OCI-LY3 (cell line): ENCODE data around the gene CWH43.
A peak's percentile ranks its signal among the peaks of the same experiment; 100 is the strongest.
"Not testable (repeated sequence)": the region's sequence is repeated elsewhere in the genome, so short reads cannot be mapped to it uniquely, and the experiment has no call there.

Experiments
- H2AFZ ChIP-seq: fragments of 200-600, 300-600 bp; shearing (Covaris generic); 2 replicates; pipeline ENCODE4 v1.6.0; 2014; ENCODE audit warnings: antibody characterized with exemption, low read depth, low read length
- H3K27ac ChIP-seq: fragments of 200-600, 300-600 bp; sonication (generic); 2 replicates; pipeline ENCODE4 v1.5.1; 2014; ENCODE audit warnings: mild to moderate bottlenecking, low read length, moderate library complexity, mixed read lengths
- H3K27me3 ChIP-seq: fragments of 200-600, 300-600 bp; sonication (generic); 2 replicates; pipeline ENCODE4 v1.6.1; 2014; ENCODE audit warnings: low read depth, low read length, mixed read lengths
- H3K36me3 ChIP-seq: fragments of 200-600, 300-600 bp; sonication (generic); replicated peaks from 2 replicates; pipeline ENCODE3; 2014; ENCODE audit warnings: low read depth, low read length, mixed read lengths
- H3K4me1 ChIP-seq: fragments of 300-600, 200-600 bp; sonication (generic); 2 replicates; pipeline ENCODE4 v1.6.1; 2014; ENCODE audit warnings: low read length, mixed read lengths
- H3K4me2 ChIP-seq: fragments of 200-600, 300-600 bp; sonication (generic); 2 replicates; pipeline ENCODE4 v1.6.1; 2014; ENCODE audit warnings: low read length, mixed read lengths
- H3K4me3 ChIP-seq: fragments of 300-600, 200-600 bp; sonication (generic); 2 replicates; pipeline ENCODE4 v1.5.1; 2014; ENCODE audit warnings: antibody characterized with exemption, mild to moderate bottlenecking, low read length, moderate library complexity
- H3K79me2 ChIP-seq: fragments of 300-600, 200-600 bp; shearing (Covaris generic); 2 replicates; pipeline ENCODE4 v1.6.1; 2014; ENCODE audit warnings: mild to moderate bottlenecking, low read length, mixed read lengths
- H3K9ac ChIP-seq: fragments of 300-600, 200-600 bp; shearing (Covaris generic); 2 replicates; pipeline ENCODE4 v1.6.0; 2014; ENCODE audit warnings: mild to moderate bottlenecking, low read length, moderate library complexity
- H3K9me3 ChIP-seq: fragments of 200-600, 300-600 bp; shearing (Covaris generic); 2 replicates; pipeline ENCODE4 v1.6.1; 2014; ENCODE audit warnings: low read length, mixed read lengths; ENCODE audit not compliant: insufficient read depth
- H4K20me1 ChIP-seq: fragments of 200-600, 300-600 bp; sonication (generic); 2 replicates; pipeline ENCODE4 v1.6.1; 2016; ENCODE audit warnings: low read length, mixed read lengths; ENCODE audit not compliant: insufficient read depth
- EZH2phosphoT487 ChIP-seq: fragments of 200-600 bp; shearing (Covaris generic); IDR thresholded peaks from 2 replicates; pipeline ENCODE4 v1.6.1; 2018; ENCODE audit warnings: antibody characterized with exemption, mixed run types, low read depth
- TF ChIP-seq, protein P1 (sequence below): fragments of 200-600, 300-600 bp; sonication (generic); IDR thresholded peaks from 2 replicates; pipeline ENCODE4 v1.5.1; 2014; ENCODE audit warnings: antibody characterized with exemption, low read length, low read depth

Gene CWH43

DNA sequence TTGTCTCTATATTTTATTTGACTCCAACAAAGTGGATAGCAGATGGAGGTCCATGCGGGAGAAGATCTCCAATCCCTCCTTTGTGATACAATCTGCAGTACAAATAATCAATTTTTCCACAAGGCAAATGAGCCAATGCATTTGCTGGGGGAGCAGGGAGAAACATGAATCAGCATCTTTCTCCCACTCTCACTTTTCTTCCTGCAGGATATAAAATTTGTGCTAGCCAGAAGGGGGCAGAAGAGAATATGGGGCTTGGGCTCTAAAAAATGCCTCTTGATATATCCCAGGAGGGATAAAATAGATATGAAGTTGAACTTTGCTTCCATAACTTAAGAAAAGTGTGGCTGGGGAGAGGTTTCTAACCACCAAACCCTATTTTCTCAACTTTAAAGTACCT is 38.3 kb upstream of the CWH43 start:
- Histone ChIP-seq H2AFZ (no peak overlapping the region), H3K9me3 (no peaks in the 10 kb centered on the region), H3K4me3 (no peak overlapping the region), H3K4me1 (no peaks in the 10 kb centered on the region), H3K79me2 (no peaks in the 10 kb centered on the region), H3K27ac (no peak overlapping the region), H3K27me3 (no peaks in the 10 kb centered on the region), H3K36me3 (no peaks in the 10 kb centered on the region), H3K9ac (no peak overlapping the region), H3K4me2 (no peak overlapping the region), H4K20me1 (no peaks in the 10 kb centered on the region)
- TF ChIP-seq EZH2phosphoT487: no peak
- TF ChIP-seq, protein P1, sequence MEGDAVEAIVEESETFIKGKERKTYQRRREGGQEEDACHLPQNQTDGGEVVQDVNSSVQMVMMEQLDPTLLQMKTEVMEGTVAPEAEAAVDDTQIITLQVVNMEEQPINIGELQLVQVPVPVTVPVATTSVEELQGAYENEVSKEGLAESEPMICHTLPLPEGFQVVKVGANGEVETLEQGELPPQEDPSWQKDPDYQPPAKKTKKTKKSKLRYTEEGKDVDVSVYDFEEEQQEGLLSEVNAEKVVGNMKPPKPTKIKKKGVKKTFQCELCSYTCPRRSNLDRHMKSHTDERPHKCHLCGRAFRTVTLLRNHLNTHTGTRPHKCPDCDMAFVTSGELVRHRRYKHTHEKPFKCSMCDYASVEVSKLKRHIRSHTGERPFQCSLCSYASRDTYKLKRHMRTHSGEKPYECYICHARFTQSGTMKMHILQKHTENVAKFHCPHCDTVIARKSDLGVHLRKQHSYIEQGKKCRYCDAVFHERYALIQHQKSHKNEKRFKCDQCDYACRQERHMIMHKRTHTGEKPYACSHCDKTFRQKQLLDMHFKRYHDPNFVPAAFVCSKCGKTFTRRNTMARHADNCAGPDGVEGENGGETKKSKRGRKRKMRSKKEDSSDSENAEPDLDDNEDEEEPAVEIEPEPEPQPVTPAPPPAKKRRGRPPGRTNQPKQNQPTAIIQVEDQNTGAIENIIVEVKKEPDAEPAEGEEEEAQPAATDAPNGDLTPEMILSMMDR: no peak

DNA sequence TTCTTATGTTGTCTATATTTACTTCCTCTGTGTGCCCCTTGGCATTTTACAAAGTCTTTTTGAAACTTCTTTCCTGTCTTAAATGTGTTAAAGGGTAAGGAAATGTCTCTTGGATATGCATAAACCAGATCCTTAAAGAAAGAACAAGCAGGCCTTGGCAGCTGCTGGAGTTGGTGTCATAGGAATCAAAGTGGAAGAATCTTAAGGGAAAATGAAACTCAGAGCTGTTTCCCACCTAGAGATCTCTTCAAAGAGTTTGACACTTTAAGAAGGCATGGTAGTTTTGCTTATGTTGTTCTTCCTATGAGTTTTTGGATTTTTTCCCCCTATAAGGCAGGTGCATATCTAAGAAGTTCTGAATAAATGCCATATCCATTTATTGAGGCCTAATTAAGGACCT is 37.0 kb upstream of the CWH43 start:
- Histone ChIP-seq H3K4me3 (no peak overlapping the region), H4K20me1 (no peaks in the 10 kb centered on the region), H3K9ac (no peak overlapping the region), H3K9me3 (no peaks in the 10 kb centered on the region), H3K27me3 (no peaks in the 10 kb centered on the region), H3K36me3 (no peaks in the 10 kb centered on the region), H3K4me1 (no peaks in the 10 kb centered on the region), H3K27ac (no peak overlapping the region), H2AFZ (no peak overlapping the region), H3K79me2 (no peaks in the 10 kb centered on the region), H3K4me2 (no peak overlapping the region)
- TF ChIP-seq, protein P1: no peak

DNA sequence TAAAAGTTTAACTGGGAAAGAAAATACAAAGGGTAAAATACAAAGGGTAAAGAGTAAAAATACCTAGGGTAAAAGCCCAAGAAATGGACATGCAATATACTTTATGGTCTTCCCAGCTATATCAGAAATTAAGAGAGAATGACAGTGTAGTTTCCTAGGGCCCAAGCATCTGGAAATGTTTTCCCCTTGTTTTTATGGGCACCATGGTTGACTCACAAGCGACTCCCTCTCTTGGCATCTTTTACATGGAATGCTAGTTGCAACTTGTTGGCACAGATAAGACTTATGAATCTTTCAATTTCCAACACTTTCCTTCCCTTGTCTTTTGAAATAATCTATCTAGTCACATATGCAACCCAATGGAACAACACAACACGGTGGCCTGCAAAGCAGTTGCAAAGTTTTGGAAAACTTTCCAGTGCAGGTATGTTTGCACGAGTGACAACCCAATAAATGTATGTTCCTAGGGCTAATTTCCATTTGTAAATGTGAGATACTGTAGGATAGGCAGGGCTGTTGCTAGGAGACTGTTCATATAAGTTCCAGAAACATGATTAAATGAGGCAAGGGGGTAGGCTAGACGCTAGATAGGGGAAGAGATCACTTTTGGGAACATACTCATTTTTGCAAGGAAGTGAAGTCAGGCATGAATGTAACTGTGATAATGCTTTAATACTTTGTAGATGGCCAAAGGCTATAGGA is 36.4 kb upstream of the CWH43 start:
- H3K9ac ChIP-seq: no peak overlapping the region

DNA sequence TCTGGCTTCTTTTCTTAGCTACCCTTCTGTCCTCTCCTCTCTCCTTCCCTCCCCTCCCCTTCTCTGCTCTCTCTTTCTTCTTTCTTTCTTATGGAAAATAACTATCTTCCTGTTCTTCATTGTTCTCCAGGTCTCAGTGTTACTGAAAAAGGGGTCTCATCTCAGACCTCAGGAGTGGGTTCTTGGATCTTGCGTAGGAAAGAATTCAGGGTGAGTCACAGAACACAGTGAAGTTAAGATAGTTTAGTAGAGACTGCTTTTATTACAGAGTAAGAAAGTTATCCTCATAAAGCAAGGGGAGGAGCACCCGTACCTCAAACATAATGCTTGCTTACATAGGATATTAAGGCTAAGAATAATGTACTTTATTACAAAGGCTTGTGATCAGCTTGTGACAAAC is 31.8 kb upstream of the CWH43 start:
- Histone ChIP-seq H4K20me1 (no peaks in the 10 kb centered on the region), H3K27ac (no peak overlapping the region), H3K4me1 (no peaks in the 10 kb centered on the region), H3K27me3 (no peaks in the 10 kb centered on the region), H3K4me2 (no peak overlapping the region), H3K4me3 (no peak overlapping the region), H2AFZ (no peak overlapping the region), H3K9me3 (no peaks in the 10 kb centered on the region), H3K79me2 (no peaks in the 10 kb centered on the region), H3K9ac (no peak overlapping the region), H3K36me3 (no peaks in the 10 kb centered on the region)
- no peak for TF ChIP-seq EZH2phosphoT487
- TF ChIP-seq, protein P1: no peak

More for the DNA sequence above, 36.4 kb upstream of the CWH43 start:
- H3K27ac ChIP-seq: no peak overlapping the region
- no peaks in the 10 kb centered on the region for H3K9me3 ChIP-seq
- H3K4me3 ChIP-seq: no peak overlapping the region
- H4K20me1 ChIP-seq: no peaks in the 10 kb centered on the region
- H3K79me2 ChIP-seq: no peaks in the 10 kb centered on the region
- 0 out of 2 replicates have a peak overlapping the region, but pooled peaks have one; percentile 20 for H2AFZ ChIP-seq
- H3K4me1 ChIP-seq: no peaks in the 10 kb centered on the region
- H3K36me3 ChIP-seq: no peaks in the 10 kb centered on the region
- TF ChIP-seq, protein P1: no peak
- H3K27me3 ChIP-seq: no peaks in the 10 kb centered on the region
- no peak overlapping the region for H3K4me2 ChIP-seq

DNA sequence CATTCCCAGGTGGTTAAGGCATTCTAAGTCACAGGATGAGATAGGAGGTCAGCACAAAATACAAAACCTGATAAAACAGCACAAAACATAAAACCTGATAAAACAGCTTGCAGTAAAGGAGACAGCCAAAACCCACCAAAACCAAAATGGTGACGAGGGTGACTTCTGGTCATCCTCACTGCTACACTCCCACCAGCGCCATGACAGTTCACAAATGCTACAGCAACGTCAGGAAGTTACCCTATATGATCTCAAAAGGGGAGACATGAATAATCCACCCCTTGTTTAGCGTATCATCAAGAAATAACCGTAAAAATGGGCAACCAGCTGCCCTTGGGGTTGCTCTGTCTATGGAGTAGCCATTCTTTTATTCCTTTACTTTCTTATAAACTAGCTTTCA is 28.7 kb upstream of the CWH43 start:
- not testable (repeated sequence) for H2AFZ ChIP-seq, H3K9me3 ChIP-seq

More for the DNA sequence above, 28.7 kb upstream of the CWH43 start:
- H3K36me3 ChIP-seq, H3K27ac ChIP-seq, H4K20me1 ChIP-seq, H3K4me1 ChIP-seq, H3K79me2 ChIP-seq, H3K4me2 ChIP-seq, H3K9ac ChIP-seq, H3K27me3 ChIP-seq, H3K4me3 ChIP-seq: not testable (repeated sequence)
